HepG2 (cell line): Measurements from ENCODE around the gene TCF25. TPM values are rescaled to one million over a fixed set of nuclear protein-coding genes. Genes with fewer than 3 reads are reported as not detected.

Source experiments
- ATAC-seq: fragments of 200-7000 bp; cut with Tn5 transposase; 3 replicates; pipeline ENCODE4 v1.9.1; 2020; ENCODE audit warnings: mild to moderate bottlenecking, moderate library complexity
- BruUV-seq: library from RNA; stranded (reverse); fragments of 400-500 nt; replicated peaks from 2 replicates; lab custom pipeline; 2021; lab: Mats Ljungman, UMichigan
- CTCF ChIA-PET: fragments of 300-600 bp; formaldehyde crosslinking; extraction: SDS; loops from one replicate; lab custom pipeline; 2021; ENCODE audit warnings: low total read pairs, inconsistent platforms, low intra/inter-chr PET ratio; lab: Yijun Ruan, JAX
- POLR2A ChIA-PET: fragments of 350-600 bp; sonication (Branson Sonifier 250); formaldehyde crosslinking; loops from one replicate; lab custom pipeline; 2020; ENCODE audit warnings: antibody characterized with exemption, inconsistent platforms; lab: Yijun Ruan, JAX
- DNase-seq: peaks from one replicate; pipeline ENCODE4 v3.0.0-alpha.2; 2015; ENCODE audit warnings: low spot score
- FAIRE-seq: peaks from 3 replicates; lab custom pipeline; 2011; peaks lifted over from hg19 to GRCh38; lab: Jason Lieb, UNC
- H2AFZ ChIP-seq: one replicate; pipeline ENCODE4 v1.6.1; 2011; ENCODE audit warnings: low read length, inconsistent platforms
- H3K27ac ChIP-seq: fragments of 300-600 bp; 3 replicates; pipeline ENCODE4 v1.8.0; 2011; ENCODE audit warnings: mixed run types, mild to moderate bottlenecking, mixed read lengths, low read length, inconsistent platforms; ENCODE audit not compliant: insufficient read depth; ENCODE audit errors: extremely low read length
- H3K27me3 ChIP-seq, 2 experiments: fragments of 200-600 bp in 1 of 2; 2 replicates in 1 of 2; 3 replicates in 1 of 2; pipeline versions ENCODE4 v1.6.0 to v1.8.0; 2011; ENCODE audit warnings: low read length in 2 of 2, mild to moderate bottlenecking in 2 of 2, moderate library complexity in 2 of 2, inconsistent platforms in 1 of 2; ENCODE audit not compliant: insufficient read depth in 2 of 2, control insufficient read depth in 1 of 2
- H3K36me3 ChIP-seq, 2 experiments: fragments of 200-600 bp in 1 of 2; replicated peaks in 1 of 2; 2 replicates in 1 of 2; 3 replicates in 1 of 2; pipeline versions ENCODE4 v1.5.1 to v1.8.0; 2011; ENCODE audit warnings: low read length in 2 of 2, inconsistent platforms in 1 of 2; ENCODE audit not compliant: insufficient read depth in 2 of 2, control insufficient read depth in 1 of 2
- H3K4me1 ChIP-seq: 2 replicates; pipeline ENCODE4 v1.5.1; 2012; ENCODE audit warnings: low read length, inconsistent platforms; ENCODE audit not compliant: insufficient read depth
- H3K4me2 ChIP-seq: 2 replicates; pipeline ENCODE4 v1.6.0; 2011; ENCODE audit warnings: low read depth, low read length, inconsistent platforms
- H3K4me3 ChIP-seq, 3 experiments: fragments of 200-600 bp in 1 of 3; sonication (generic), shearing (Covaris generic) in 1 of 3; replicated peaks in 1 of 3; 2 replicates each; pipeline ENCODE4 v1.5.1; 2011 to 2016; ENCODE audit warnings: low read length in 3 of 3, inconsistent platforms in 2 of 3, low read depth in 2 of 3, mild to moderate bottlenecking in 2 of 3, control low read depth in 1 of 3, mixed read lengths in 1 of 3; ENCODE audit not compliant: insufficient read depth in 1 of 3
- H3K79me2 ChIP-seq: one replicate; pipeline ENCODE4 v1.6.1; 2011; ENCODE audit warnings: low read length, inconsistent platforms; ENCODE audit not compliant: insufficient read depth
- H3K9ac ChIP-seq: 2 replicates; pipeline ENCODE4 v1.6.0; 2011; ENCODE audit warnings: mild to moderate bottlenecking, low read depth, low read length, inconsistent platforms; ENCODE audit not compliant: insufficient read depth
- H3K9me3 ChIP-seq: 2 replicates; pipeline ENCODE4 v1.5.1; 2012; ENCODE audit warnings: mild to moderate bottlenecking, low read length
- H4K20me1 ChIP-seq: 2 replicates; pipeline ENCODE4 v1.6.0; 2011; ENCODE audit warnings: inconsistent platforms, mild to moderate bottlenecking, low read length, moderate library complexity; ENCODE audit not compliant: insufficient read depth
- AGO2 ChIP-seq: fragments of 200-400 bp; formaldehyde crosslinking; optimal IDR thresholded peaks from 2 replicates; pipeline ENCODE3; 2017; ENCODE audit warnings: mild to moderate bottlenecking, low read depth, low read length, moderate library complexity
- HNRNPLL ChIP-seq: fragments of 200-400 bp; formaldehyde crosslinking; IDR thresholded peaks from 2 replicates; pipeline ENCODE4 v1.6.1; 2017; ENCODE audit warnings: mild to moderate bottlenecking, low read depth, low read length; ENCODE audit not compliant: poor library complexity, severe bottlenecking
- TSC22D2 ChIP-seq: sonication (generic); formaldehyde crosslinking; IDR thresholded peaks from 2 replicates; pipeline ENCODE4 v1.5.1; 2020; ENCODE audit warnings: missing genetic modification reagents, mild to moderate bottlenecking, borderline replicate concordance
- ZNF891 ChIP-seq: sonication (generic); formaldehyde crosslinking; IDR thresholded peaks from 2 replicates; pipeline ENCODE4 v1.5.0; 2020; ENCODE audit warnings: mild to moderate bottlenecking, missing genetic modification reagents
- WGBS: methylation state at CpG from one replicate; pipeline ENCODE4 v1.1.6; 2017; ENCODE audit warnings: low lambda C conversion rate; 5-methylcytosine and 5-hydroxymethylcytosine counted together
- in situ Hi-C: cut with HindIII; loops from 2 replicates; pipeline ENCODE4 v1.10.0; 2017; ENCODE audit warnings: low pct_unique_long_range_greater_than_20kb; ENCODE audit not compliant: extremely low pct_ligation_motif_present
- intact Hi-C: fragments of 100-400 bp; cut with micrococcal nuclease; formaldehyde crosslinking; loops from one replicate; pipeline ENCODE4 v1.10.0; 2022; ENCODE audit not compliant: unreplicated experiment
- polyA plus RNA-seq, 8 experiments: library from polyadenylated mRNA; depleted of rRNA in 3 of 8; stranded (reverse) in 7 of 8; unstranded in 1 of 8; fragments of >200 nt; fragmentation: Illumina TruSeq in 4 of 8; extraction: Trizol in 4 of 8; gene quantifications; 2 replicates each; pipeline versions ENCODE4 v1.2.1 to v1.2.3, GENCODE V29; 2011 to 2016; ENCODE audit warnings: low read depth in 4 of 8, missing spikeins in 1 of 8, mixed read lengths in 1 of 8; ENCODE audit not compliant: insufficient read depth in 1 of 8
- total RNA-seq, 5 experiments: library from RNA; depleted of rRNA; stranded (reverse); fragments of >200 nt; fragmentation: Illumina TruSeq; extraction: Trizol; gene quantifications; 2 replicates each; pipeline ENCODE4 v1.2.3, GENCODE V29; 2016; ENCODE audit warnings: low read depth in 1 of 5
- TF ChIP-seq, protein P1 (sequence below): IDR thresholded peaks from 2 replicates; pipeline ENCODE4 v1.6.1; 2018; ENCODE audit warnings: missing genetic modification reagents, mild to moderate bottlenecking, missing compliant biosample characterization
- TF ChIP-seq, protein P2 (sequence below): sonication (generic); formaldehyde crosslinking; IDR thresholded peaks from 2 replicates; pipeline ENCODE4 v1.4.0; 2020; ENCODE audit warnings: mild to moderate bottlenecking, missing genetic modification reagents

TCF25 gene
- total and polyA plus RNA-seq, 2 of the 13 experiments (the other 11 are each of a cell fraction or from before 2014, with no cell fraction given) = 138 to 206 TPM

DNA sequence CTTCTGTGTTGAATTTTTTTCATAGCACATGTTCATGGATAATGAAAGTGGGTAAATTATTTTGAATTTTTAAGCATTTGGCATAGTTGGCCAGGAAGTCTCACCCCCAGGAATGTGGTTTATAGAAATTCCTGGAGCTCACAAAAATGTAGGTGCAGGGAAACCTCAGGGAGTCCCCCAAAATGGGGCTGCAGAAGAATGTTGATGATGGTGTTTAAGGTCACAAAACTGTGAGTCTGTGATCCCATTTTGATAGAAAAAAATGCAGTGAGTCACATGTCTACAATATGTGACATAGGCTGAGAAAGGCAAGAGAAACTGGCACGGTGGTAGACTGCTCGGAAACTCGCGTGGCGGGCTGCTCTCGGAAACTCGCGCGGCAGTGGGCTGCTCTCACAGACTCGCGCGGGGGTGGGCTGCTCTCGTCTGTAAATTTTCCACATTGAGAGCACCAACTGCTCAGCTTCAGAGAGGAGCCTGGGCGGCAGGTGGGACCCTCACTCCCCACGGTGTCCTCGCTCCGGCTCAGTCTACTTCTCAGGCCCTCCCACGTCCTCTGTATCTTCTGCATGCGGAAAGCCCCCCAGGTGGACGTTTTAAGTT, 26.6 kb downstream of the TCF25 start (continued):
- TF ChIP-seq, protein P1, sequence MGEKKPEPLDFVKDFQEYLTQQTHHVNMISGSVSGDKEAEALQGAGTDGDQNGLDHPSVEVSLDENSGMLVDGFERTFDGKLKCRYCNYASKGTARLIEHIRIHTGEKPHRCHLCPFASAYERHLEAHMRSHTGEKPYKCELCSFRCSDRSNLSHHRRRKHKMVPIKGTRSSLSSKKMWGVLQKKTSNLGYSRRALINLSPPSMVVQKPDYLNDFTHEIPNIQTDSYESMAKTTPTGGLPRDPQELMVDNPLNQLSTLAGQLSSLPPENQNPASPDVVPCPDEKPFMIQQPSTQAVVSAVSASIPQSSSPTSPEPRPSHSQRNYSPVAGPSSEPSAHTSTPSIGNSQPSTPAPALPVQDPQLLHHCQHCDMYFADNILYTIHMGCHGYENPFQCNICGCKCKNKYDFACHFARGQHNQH (CRISPR knock-in tag) = no peak
- no peak for TF ChIP-seq TSC22D2 (CRISPR knock-in tag)
- TF ChIP-seq ZNF891 (CRISPR knock-in tag) = no peak
- no peak for TF ChIP-seq HNRNPLL

DNA sequence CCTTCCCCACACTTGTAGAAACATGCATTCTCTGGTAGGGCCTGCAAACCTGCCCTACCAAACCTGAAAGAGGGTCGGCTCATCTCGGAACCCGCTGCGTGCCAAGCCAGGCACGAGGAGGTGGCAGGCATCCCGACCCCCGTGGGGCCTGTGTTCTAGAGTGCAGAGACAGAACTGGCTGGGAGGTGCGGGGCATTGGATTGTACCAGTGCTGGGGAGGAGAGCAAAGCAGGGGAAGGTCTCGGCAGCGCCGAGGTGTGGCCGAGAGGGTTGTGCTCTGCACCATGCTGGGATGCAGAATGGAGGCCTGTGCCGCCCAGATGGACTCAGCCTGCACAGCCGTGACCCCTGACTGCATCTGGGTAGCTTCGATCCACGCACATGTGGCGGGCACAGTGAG, 27.5 kb downstream of the TCF25 start:
- TSS peak; percentile 23 for BruUV-seq
- in situ Hi-C loops = no loop called here
- Histone ChIP-seq H3K4me1 (no peaks in the 10 kb centered on the region), H4K20me1 (no peaks in the 10 kb centered on the region; the same call in 1 of the 2 replicates), H3K79me2 (no peaks in the 10 kb centered on the region), H2AFZ (no peak overlapping the region), H3K9ac (no peak overlapping the region), H3K36me3 (peaks cover 35 to 74% of the 10 kb centered on the region in 2 experiments), H3K4me2 (no peak overlapping the region), H3K27ac (no peak overlapping the region), H3K9me3 (no peaks in the 10 kb centered on the region), H3K27me3 (no peaks in the 10 kb centered on the region), H3K4me3 (no peak overlapping the region)
- POLR2A ChIA-PET = no interaction called here
- CTCF ChIA-PET = no interaction called here
- ATAC-seq = no peak
- intact Hi-C loops = no loop called here
- FAIRE-seq = no peak
- 98% methylated on average over 13 of the region's 17 CpGs for WGBS
- TF ChIP-seq, protein P2, sequence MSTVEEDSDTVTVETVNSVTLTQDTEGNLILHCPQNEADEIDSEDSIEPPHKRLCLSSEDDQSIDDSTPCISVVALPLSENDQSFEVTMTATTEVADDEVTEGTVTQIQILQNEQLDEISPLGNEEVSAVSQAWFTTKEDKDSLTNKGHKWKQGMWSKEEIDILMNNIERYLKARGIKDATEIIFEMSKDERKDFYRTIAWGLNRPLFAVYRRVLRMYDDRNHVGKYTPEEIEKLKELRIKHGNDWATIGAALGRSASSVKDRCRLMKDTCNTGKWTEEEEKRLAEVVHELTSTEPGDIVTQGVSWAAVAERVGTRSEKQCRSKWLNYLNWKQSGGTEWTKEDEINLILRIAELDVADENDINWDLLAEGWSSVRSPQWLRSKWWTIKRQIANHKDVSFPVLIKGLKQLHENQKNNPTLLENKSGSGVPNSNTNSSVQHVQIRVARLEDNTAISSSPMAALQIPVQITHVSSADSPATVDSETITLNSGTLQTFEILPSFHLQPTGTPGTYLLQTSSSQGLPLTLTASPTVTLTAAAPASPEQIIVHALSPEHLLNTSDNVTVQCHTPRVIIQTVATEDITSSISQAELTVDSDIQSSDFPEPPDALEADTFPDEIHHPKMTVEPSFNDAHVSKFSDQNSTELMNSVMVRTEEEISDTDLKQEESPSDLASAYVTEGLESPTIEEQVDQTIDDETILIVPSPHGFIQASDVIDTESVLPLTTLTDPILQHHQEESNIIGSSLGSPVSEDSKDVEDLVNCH (CRISPR knock-in tag) = no peak
- peak; percentile 32 for TF ChIP-seq AGO2
- DNase-seq = no peak
